Esophagus muscularis mucosa (tissue), 3 donors: Measurements from ENCODE around the gene EDNRA.

ENCODE experiments used
- POLR2A ChIP-seq: fragments of 450-650 bp; IDR thresholded peaks from one replicate; pipeline ENCODE4 v1.6.1; 2017; ENCODE audit warnings: antibody characterized with exemption, moderate library complexity, mild to moderate bottlenecking, low read depth
- TF ChIP-seq, protein P1 (sequence below), 3 experiments: fragments of 200-600 bp in 2 of 3; fragments of 450-650 bp in 1 of 3; sonication (generic) in 2 of 3; IDR thresholded peaks; one replicate each; pipeline ENCODE4 v1.5.1; 2017 to 2019; ENCODE audit warnings: antibody characterized with exemption in 3 of 3, mild to moderate bottlenecking in 2 of 3, moderate library complexity in 1 of 3

DNA sequence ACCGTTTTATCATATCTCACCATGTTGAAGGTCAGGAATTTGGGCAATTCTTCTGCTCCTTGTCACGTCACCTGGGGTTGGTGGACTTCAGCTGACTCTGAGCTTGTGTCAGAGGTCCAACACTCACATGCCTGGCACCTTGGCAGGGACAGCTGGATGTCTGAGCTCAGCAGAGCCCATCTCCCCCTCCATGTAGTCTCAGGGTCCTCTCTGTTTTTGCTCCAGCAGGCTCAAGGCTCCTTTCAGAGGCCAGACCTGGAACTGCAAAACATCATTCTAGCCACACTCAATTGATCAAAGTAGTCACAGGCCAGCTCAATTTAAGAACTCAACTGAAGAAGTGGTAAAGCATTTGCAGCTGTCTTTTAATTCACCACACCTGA is 45.4 kb downstream of the EDNRA start:
- TF ChIP-seq, protein P1, sequence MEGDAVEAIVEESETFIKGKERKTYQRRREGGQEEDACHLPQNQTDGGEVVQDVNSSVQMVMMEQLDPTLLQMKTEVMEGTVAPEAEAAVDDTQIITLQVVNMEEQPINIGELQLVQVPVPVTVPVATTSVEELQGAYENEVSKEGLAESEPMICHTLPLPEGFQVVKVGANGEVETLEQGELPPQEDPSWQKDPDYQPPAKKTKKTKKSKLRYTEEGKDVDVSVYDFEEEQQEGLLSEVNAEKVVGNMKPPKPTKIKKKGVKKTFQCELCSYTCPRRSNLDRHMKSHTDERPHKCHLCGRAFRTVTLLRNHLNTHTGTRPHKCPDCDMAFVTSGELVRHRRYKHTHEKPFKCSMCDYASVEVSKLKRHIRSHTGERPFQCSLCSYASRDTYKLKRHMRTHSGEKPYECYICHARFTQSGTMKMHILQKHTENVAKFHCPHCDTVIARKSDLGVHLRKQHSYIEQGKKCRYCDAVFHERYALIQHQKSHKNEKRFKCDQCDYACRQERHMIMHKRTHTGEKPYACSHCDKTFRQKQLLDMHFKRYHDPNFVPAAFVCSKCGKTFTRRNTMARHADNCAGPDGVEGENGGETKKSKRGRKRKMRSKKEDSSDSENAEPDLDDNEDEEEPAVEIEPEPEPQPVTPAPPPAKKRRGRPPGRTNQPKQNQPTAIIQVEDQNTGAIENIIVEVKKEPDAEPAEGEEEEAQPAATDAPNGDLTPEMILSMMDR (IDR thresholded peaks at IDR 0.05) = no peak
- no peak for TF ChIP-seq POLR2A
